ENCODE measurements around the gene MBTD1.

Gene MBTD1

GRCh38 chr17:51257150-51258081 is 2.4 kb downstream of the MBTD1 start:
- Histone ChIP-seq H3K4me3 (ENCODE audit: low read depth, low read length) (no peak overlapping the region), H3K27me3 (ENCODE audit: insufficient read depth, low read depth, severe bottlenecking) (no peaks in the 10 kb centered on the region), H3K36me3 (peaks cover 69% of the 10 kb centered on the region), H3K9me3 (ENCODE audit: severe bottlenecking) (no peaks in the 10 kb centered on the region), H3K27ac (no peak overlapping the region)
- no peak for DNase-seq
- TF ChIP-seq, protein P1, sequence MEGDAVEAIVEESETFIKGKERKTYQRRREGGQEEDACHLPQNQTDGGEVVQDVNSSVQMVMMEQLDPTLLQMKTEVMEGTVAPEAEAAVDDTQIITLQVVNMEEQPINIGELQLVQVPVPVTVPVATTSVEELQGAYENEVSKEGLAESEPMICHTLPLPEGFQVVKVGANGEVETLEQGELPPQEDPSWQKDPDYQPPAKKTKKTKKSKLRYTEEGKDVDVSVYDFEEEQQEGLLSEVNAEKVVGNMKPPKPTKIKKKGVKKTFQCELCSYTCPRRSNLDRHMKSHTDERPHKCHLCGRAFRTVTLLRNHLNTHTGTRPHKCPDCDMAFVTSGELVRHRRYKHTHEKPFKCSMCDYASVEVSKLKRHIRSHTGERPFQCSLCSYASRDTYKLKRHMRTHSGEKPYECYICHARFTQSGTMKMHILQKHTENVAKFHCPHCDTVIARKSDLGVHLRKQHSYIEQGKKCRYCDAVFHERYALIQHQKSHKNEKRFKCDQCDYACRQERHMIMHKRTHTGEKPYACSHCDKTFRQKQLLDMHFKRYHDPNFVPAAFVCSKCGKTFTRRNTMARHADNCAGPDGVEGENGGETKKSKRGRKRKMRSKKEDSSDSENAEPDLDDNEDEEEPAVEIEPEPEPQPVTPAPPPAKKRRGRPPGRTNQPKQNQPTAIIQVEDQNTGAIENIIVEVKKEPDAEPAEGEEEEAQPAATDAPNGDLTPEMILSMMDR (IDR thresholded peaks at IDR 0.05; ENCODE audit: low read depth, low read length) = no peak

DNA sequence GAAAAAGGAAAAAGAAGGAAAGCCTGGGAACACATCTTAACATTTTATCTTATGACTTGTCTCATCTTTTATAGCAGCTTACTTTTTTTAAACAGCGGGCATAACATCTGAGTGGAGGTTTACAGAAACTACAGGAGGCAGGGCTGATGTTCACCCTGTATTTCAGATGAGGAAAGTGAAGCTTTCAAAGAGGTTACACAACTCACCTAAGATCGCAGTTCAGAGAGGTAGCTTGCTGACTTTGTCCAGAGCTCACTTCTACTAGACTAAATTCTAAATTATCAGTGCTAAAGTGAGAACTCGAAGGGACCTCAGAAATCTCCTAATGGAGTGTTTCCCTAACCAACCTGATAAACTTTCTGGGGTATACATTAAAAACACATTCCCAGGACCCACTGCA is 3.7 kb downstream of the MBTD1 start:
- no peak for DNase-seq
- H3K9me3 ChIP-seq (ENCODE audit: severe bottlenecking) = no peaks in the 10 kb centered on the region
- H3K27me3 ChIP-seq (ENCODE audit: insufficient read depth, low read depth, severe bottlenecking) = no peaks in the 10 kb centered on the region
- TF ChIP-seq, protein P1 (IDR thresholded peaks at IDR 0.05; ENCODE audit: low read depth, low read length) = no peak
- H3K4me3 ChIP-seq (ENCODE audit: low read depth, low read length) = no peak overlapping the region
- H3K36me3 ChIP-seq = peaks cover 69% of the 10 kb centered on the region
- no peak overlapping the region for H3K27ac ChIP-seq

GRCh38 chr17:51255673-51256072 is 4.2 kb downstream of the MBTD1 start:
- TF ChIP-seq, protein P1 (IDR thresholded peaks at IDR 0.05; ENCODE audit: low read depth, low read length) = no peak
- Histone ChIP-seq H3K27ac (no peak overlapping the region), H3K4me3 (ENCODE audit: low read depth, low read length) (no peak overlapping the region), H3K36me3 (peaks cover 69% of the 10 kb centered on the region), H3K27me3 (ENCODE audit: insufficient read depth, low read depth, severe bottlenecking) (no peaks in the 10 kb centered on the region), H3K9me3 (ENCODE audit: severe bottlenecking) (no peaks in the 10 kb centered on the region)
- DNase-seq = no peak

DNA sequence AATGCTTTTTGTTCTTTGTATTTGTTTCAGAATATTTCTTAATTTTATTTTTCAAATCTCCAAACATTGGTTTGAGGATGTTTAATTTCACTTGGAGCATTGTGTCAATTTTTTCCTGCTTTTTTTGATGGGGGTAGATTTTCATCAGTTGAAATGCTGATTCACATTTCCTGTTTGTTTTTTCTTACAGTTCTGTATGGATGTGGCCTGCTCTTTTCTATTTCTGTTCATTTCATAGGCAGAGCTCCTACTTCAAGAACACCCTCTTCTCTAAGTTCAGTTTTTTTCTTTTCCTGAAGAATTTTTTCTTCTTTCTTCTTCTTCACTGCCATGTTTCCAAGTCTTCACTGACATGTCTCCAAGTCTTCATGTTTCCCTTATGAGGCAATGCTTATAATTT is 8.8 kb downstream of the MBTD1 start:
- Histone ChIP-seq H3K27ac (no peak overlapping the region), H3K36me3 (peaks cover 42% of the 10 kb centered on the region), H3K27me3 (ENCODE audit: insufficient read depth, low read depth, severe bottlenecking) (no peaks in the 10 kb centered on the region), H3K9me3 (ENCODE audit: severe bottlenecking) (no peaks in the 10 kb centered on the region), H3K4me3 (ENCODE audit: low read depth, low read length) (no peak overlapping the region)
- TF ChIP-seq, protein P1 (IDR thresholded peaks at IDR 0.05; ENCODE audit: low read depth, low read length) = no peak
- no peak for DNase-seq

GRCh38 chr17:51250314-51250840 is 9.5 kb downstream of the MBTD1 start:
- H3K36me3 ChIP-seq = peaks cover 37% of the 10 kb centered on the region
- H3K27ac ChIP-seq = no peak overlapping the region
- DNase-seq = no peak
- H3K4me3 ChIP-seq (ENCODE audit: low read depth, low read length) = no peak overlapping the region
- no peaks in the 10 kb centered on the region for H3K27me3 ChIP-seq (ENCODE audit: insufficient read depth, low read depth, severe bottlenecking)
- TF ChIP-seq, protein P1 (IDR thresholded peaks at IDR 0.05; ENCODE audit: low read depth, low read length) = no peak
- H3K9me3 ChIP-seq (ENCODE audit: severe bottlenecking) = no peaks in the 10 kb centered on the region
